Astrocyte of the spinal cord (primary cell): ENCODE results near the gene KLRB1.
"Not testable (repeated sequence)": the region's sequence is repeated elsewhere in the genome, so short reads cannot be mapped to it uniquely, and the experiment has no call there.

ENCODE experiments used
- DNase-seq: peaks from one replicate; pipeline ENCODE4 v3.0.0; 2011; ENCODE audit warnings: low read depth, low spot score
- H3K4me3 ChIP-seq: 2 replicates; pipeline ENCODE4 v1.5.1; 2011; ENCODE audit warnings: low read depth, mild to moderate bottlenecking, low read length, moderate library complexity
- CTCF ChIP-seq: IDR thresholded peaks from 2 replicates; pipeline ENCODE4 v1.5.1; 2012; ENCODE audit warnings: low read depth, mild to moderate bottlenecking, low read length, inconsistent platforms
- in situ Hi-C: cut with HindIII; loops from 2 replicates; pipeline ENCODE4 v1.10.0; 2017; ENCODE audit warnings: low sequenced_read_pairs

The KLRB1 gene

DNA sequence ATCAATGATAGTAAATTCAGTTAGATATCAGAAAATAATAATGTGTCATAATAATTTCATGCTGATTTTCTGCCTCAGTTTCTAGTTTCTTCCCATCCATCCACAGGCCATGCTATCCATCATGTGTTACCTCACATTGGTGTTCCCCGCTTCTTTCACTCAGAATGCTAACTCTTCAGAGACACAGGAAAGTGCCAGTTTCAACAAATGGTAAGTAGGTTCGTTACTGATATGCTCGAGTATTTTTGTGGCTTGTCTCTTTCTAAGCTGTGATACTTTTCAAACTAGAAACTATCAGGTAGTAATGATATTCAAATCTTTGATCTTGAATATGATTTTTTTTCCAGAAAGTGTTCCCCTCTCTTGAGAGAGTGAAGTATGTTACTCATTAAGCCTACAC is 1.5 kb downstream of the KLRB1 start:
- no peak overlapping the region for H3K4me3 ChIP-seq
- no peak for TF ChIP-seq CTCF
- in situ Hi-C loops, result no loop called here
- no peak for DNase-seq

DNA sequence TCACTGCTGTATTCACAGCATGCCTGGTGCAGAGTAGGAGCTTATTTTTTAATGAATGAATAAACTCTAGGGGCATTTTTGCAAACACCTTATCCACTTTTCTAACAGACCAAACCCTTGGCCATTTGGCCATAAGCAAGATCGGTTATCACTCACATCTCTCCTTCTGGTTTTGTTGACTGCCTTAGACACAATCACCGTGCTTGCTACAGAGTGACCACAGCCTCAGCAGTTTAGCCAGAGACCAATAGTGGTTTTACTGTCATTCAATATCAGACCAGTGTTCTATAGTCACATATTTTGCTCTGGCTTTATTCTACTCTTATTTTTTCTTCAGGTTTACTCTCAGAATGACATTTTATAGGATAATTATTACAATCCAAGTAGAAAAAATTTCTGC is 2.2 kb downstream of the KLRB1 start:
- in situ Hi-C loops, result no loop called here
- DNase-seq, result no peak
- H3K4me3 ChIP-seq, result no peak overlapping the region
- no peak for TF ChIP-seq CTCF

GRCh38 chr12:9604287-9604686 is 3.4 kb downstream of the KLRB1 start:
- in situ Hi-C loops, result no loop called here
- TF ChIP-seq CTCF, result no peak
- DNase-seq, result no peak
- no peak overlapping the region for H3K4me3 ChIP-seq

DNA sequence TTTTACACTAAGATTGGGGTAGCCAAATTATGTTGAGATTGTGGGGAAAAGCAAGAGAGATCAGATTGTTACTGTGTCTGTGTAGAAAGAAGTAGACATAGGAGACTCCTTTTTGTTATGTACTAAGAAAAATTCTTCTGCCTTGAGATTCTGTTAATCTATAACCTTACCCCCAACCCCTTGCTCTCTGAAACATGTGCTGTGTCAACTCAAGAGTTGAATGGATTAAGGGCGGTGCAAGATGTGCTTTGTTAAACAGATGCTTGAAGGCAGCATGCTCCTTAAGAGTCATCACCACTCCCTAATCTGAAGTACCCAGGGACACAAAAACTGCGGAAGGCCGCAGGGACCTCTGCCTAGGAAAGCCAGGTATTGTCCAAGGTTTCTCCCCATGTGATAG is 7.3 kb downstream of the KLRB1 start:
- H3K4me3 ChIP-seq, DNase-seq, in situ Hi-C loops: not testable (repeated sequence)

GRCh38 chr12:9598363-9598762 is 9.4 kb downstream of the KLRB1 start:
- TF ChIP-seq CTCF, result no peak
- no peak for DNase-seq
- in situ Hi-C loops, result no loop called here
- no peak overlapping the region for H3K4me3 ChIP-seq

GRCh38 chr12:9597365-9597764 is 10.4 kb downstream of the KLRB1 start:
- in situ Hi-C loops, result no loop called here
- no peak for DNase-seq
- no peak overlapping the region for H3K4me3 ChIP-seq
- TF ChIP-seq CTCF, result no peak

- no peak overlapping the region for H3K4me3 ChIP-seq
- in situ Hi-C loops, result no loop called here
- no peak for DNase-seq
- no peak for TF ChIP-seq CTCF
Measured at GRCh38 chr12:9590441-9590840, 17.3 kb downstream of the KLRB1 start.
